Erythroblast (primary cell): Measurements from ENCODE around the gene BAIAP2.

ENCODE experiments used
- GATA1 ChIP-seq: IDR thresholded peaks from 2 replicates; pipeline ENCODE4 v1.6.1; 2011; ENCODE audit warnings: low read depth, mild to moderate bottlenecking, control low read depth, low read length, moderate library complexity
- POLR2A ChIP-seq: IDR thresholded peaks from 2 replicates; pipeline ENCODE4 v1.6.1; 2011; ENCODE audit warnings: mild to moderate bottlenecking, low read length

- TF ChIP-seq POLR2A (no peak), GATA1 (no peak)
Measured at GRCh38 chr17:81094509-81095382, 59.8 kb downstream of the BAIAP2 start.
